ENCODE data around the gene RIPK4. TPM values are rescaled to one million over a fixed set of nuclear protein-coding genes. Genes with fewer than 3 reads are reported as not detected.

Gene RIPK4
- total RNA-seq, 1 donor from 2014 or later: 9.4 TPM

- DNase-seq (ENCODE audit: low spot score): no peak
Observed at GRCh38 chr21:41692185-41692565, 74.7 kb downstream of the RIPK4 start.

GRCh38 chr21:41691205-41692184, 75.4 kb downstream of the RIPK4 start:
- no peak for DNase-seq (ENCODE audit: low spot score)

Other genes starting within 250 kb of the RIPK4 start
- gene PRDM15, start 112.3 kb upstream of the RIPK4 start, total RNA-seq (ENCODE audit: insufficient read depth, low replicate concordance): 4.3 TPM
- 12.5 TPM for gene C2CD2, start 187.0 kb upstream of the RIPK4 start, total RNA-seq (ENCODE audit: insufficient read depth, low replicate concordance)
- gene ZBTB21, start 243.3 kb upstream of the RIPK4 start, total RNA-seq (ENCODE audit: insufficient read depth, low replicate concordance): 12.5 TPM

All from umbilical cord (tissue), 2 donors.